D721Med (cell line): ENCODE data around the gene MYOM1.

Source experiments
- DNase-seq: peaks from one replicate; pipeline ENCODE4 v3.0.0; 2011; ENCODE audit warnings: low spot score; ENCODE audit not compliant: insufficient read length
- FAIRE-seq: peaks from 2 replicates; lab custom pipeline; 2011; peaks lifted over from hg19 to GRCh38; lab: Jason Lieb, UNC
- CTCF ChIP-seq: IDR thresholded peaks from 2 replicates; pipeline ENCODE4 v1.5.1; 2012; ENCODE audit warnings: mild to moderate bottlenecking, control low read depth; ENCODE audit not compliant: insufficient read depth; ENCODE audit errors: missing control alignments

MYOM1 gene

GRCh38 chr18:3254725-3255124 is 35.0 kb upstream of the MYOM1 start:
- no peak for TF ChIP-seq CTCF
- DNase-seq (no peak), FAIRE-seq (no peak)

GRCh38 chr18:3252843-3253242 is 33.1 kb upstream of the MYOM1 start:
- no peak for TF ChIP-seq CTCF
- DNase-seq (no peak), FAIRE-seq (peak; percentile 67)

- no peak for FAIRE-seq
- no peak for TF ChIP-seq CTCF
- DNase-seq: no peak
Measured at GRCh38 chr18:3251963-3252277, 32.2 kb upstream of the MYOM1 start.

- FAIRE-seq: no peak
- TF ChIP-seq CTCF: no peak
- no peak for DNase-seq
Measured at GRCh38 chr18:3251249-3251962, 31.6 kb upstream of the MYOM1 start.

- FAIRE-seq (no peak), DNase-seq (no peak)
- no peak for TF ChIP-seq CTCF
Measured at GRCh38 chr18:3250237-3251107, 30.7 kb upstream of the MYOM1 start.

GRCh38 chr18:3248658-3249359 is 29.0 kb upstream of the MYOM1 start:
- DNase-seq (no peak), FAIRE-seq (no peak)
- no peak for TF ChIP-seq CTCF
